UCSD-AML1 (cell line): Measurements from ENCODE around the gene BSPH1.
"Not testable (repeated sequence)": the region's sequence is repeated elsewhere in the genome, so short reads cannot be mapped to it uniquely, and the experiment has no call there.

Experiments used
- DNase-seq: peaks from one replicate; lab custom pipeline; 2025; ENCODE audit not compliant: unreplicated experiment; lab: John Stamatoyannopoulos, UW

BSPH1 gene

DNA sequence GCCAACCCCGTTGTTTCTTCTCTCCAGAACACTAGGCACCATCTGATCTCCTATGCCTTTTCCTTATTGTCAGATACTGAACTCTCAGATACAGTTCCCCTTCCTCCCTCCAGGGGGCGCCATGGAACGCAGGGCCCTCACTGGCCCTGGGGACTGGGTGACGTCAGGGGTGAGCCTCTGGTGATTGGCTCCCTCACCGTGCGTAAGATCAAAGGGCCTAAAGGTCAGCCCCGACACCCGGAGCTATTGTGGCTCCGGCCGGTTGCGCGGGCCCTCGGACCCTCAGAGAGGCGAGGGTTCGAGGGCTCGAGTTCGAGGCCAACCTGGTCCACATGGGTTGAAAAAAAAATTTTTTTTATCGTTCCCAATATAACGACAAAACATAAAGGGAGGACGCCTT is 63.4 kb downstream of the BSPH1 start:
- DNase-seq = not testable (repeated sequence)

DNA sequence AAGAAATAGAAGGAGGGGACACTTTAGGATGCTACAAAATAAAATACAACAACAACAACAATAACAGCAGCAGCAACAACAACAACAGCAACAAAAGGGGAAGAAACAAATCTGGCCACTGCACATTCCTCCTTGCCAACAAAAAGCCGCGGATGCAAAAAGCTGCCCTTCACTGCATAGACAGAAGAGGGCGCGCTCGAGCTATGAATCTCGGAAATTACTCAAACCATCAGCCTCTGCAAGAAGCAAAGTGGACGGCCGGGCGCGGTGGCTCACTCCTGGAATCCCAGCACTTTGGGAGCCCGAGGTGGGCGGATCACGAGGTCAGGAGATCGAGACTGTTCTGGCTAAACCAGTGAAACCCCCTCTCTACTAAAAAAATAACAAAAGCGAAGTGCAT is 71.9 kb downstream of the BSPH1 start:
- not testable (repeated sequence) for DNase-seq
